Prostate gland (tissue), 2 donors: ENCODE measurements around the gene DGKG.

Source experiments
- CTCF ChIP-seq, 4 experiments: fragments of 200-600 bp in 2 of 4; fragments of 450-650 bp in 2 of 4; sonication (generic) in 2 of 4; IDR thresholded peaks; 1 replicate in 3 of 4; 2 replicates in 1 of 4; pipeline ENCODE4 v1.5.1; 2016 to 2019; ENCODE audit warnings: antibody characterized with exemption in 4 of 4, mild to moderate bottlenecking in 2 of 4, moderate library complexity in 2 of 4
- POLR2A ChIP-seq: fragments of 450-650 bp; IDR thresholded peaks from one replicate; pipeline ENCODE4 v1.6.1; 2016; ENCODE audit warnings: antibody characterized with exemption, mild to moderate bottlenecking
- POLR2AphosphoS5 ChIP-seq: sonication (generic); formaldehyde crosslinking; IDR thresholded peaks from one replicate; pipeline ENCODE4 v1.6.1; 2017; ENCODE audit warnings: antibody characterized with exemption

DNA sequence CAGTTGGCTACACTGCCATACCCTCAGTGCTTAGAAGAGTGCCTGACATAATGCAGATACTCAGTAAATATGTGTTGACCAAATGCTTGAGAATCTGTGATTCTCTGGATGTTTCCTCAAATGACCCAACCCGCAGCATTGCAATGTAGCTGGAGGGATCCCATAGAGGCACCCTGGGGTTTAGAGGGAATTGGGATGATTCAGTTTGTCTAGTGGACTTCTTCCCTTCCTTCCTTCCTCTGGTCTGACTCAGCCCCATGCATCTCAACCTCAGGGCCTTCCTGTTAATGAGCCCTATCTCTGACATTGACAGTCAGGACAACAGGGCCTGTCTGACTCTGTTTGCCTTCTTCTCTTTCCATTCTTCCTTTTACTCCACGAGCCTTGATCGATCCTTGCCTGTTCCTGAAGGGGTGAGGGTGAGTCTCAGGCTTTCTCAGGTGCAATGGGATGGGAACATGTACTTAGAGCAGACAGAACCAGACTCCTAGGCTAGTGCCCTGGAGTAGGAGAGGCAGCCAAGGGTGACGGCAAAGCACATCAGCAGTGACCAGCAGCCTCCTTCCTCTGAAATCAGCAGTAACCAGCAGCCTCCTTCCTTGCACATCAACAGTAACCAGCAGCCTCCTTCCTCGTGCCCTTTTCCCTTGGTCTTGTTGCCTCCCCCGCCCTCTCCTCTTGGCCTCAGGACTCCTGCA, 78.2 kb downstream of the DGKG start:
- no peak for TF ChIP-seq CTCF (IDR thresholded peaks at IDR 0.05)
- no peak for TF ChIP-seq POLR2A
- no peak for TF ChIP-seq POLR2AphosphoS5
